H1 (cell line): Measurements from ENCODE around the gene SNED1. TPM values are rescaled to one million over a fixed set of nuclear protein-coding genes. Genes with fewer than 3 reads are reported as not detected.

Source experiments
- ASH2L ChIP-seq: fragments of 200-600, 300-600 bp; sonication (generic); IDR thresholded peaks from one replicate; pipeline ENCODE4 v1.7.1; 2017; ENCODE audit warnings: low read length
- BACH1 ChIP-seq: IDR thresholded peaks from 2 replicates; pipeline ENCODE4 v1.6.1; 2012; ENCODE audit warnings: low read length, improper control_type of control experiment
- FOSL1 ChIP-seq: IDR thresholded peaks from 2 replicates; pipeline ENCODE4 v1.6.1; 2011; ENCODE audit warnings: mild to moderate bottlenecking, low read depth, low read length, moderate library complexity; ENCODE audit not compliant: insufficient read depth
- NRF1 ChIP-seq: IDR thresholded peaks from 2 replicates; pipeline ENCODE4 v1.6.1; 2011; ENCODE audit warnings: mild to moderate bottlenecking, low read depth, low read length, improper control_type of control experiment
- PHF8 ChIP-seq: fragments of 200-600 bp; sonication (generic); conservative IDR thresholded peaks from 2 replicates; pipeline ENCODE4 v1.7.1; 2012; ENCODE audit warnings: low read depth, mild to moderate bottlenecking, inconsistent platforms, low read length, moderate library complexity
- SP1 ChIP-seq: IDR thresholded peaks from 2 replicates; pipeline ENCODE4 v1.6.1; 2011; ENCODE audit warnings: low read depth, low read length
- TBP ChIP-seq: IDR thresholded peaks from 2 replicates; pipeline ENCODE4 v1.6.1; 2011; ENCODE audit warnings: low read depth, low read length, improper control_type of control experiment
- polyA plus RNA-seq, 7 experiments: library from polyadenylated mRNA; depleted of rRNA in 3 of 7; stranded (reverse) in 5 of 7; unstranded in 2 of 7; fragments of >200 nt in 5 of 7; fragments of 200-250 nt in 2 of 7; gene quantifications; 1 replicate in 5 of 7; 2 replicates in 1 of 7; 4 replicates in 1 of 7; pipeline versions ENCODE4 v1.2.1 to v1.2.3, GENCODE V29; 2011 to 2013; ENCODE audit warnings: missing spikeins in 2 of 7, mixed read lengths in 2 of 7
- total RNA-seq: library from RNA; stranded (reverse); fragmentation: NEBNext Ultra II Directional; extraction: Animal tissue kit (Norgen Biotek cat#: 25700); gene quantifications from 2 replicates; pipeline ENCODE4 v1.2.1, GENCODE V29; 2021

Gene SNED1
- total and polyA plus RNA-seq, 2 of the 8 experiments (the other 6 are each of a cell fraction or from before 2014, with no cell fraction given): 1.9 TPM

DNA sequence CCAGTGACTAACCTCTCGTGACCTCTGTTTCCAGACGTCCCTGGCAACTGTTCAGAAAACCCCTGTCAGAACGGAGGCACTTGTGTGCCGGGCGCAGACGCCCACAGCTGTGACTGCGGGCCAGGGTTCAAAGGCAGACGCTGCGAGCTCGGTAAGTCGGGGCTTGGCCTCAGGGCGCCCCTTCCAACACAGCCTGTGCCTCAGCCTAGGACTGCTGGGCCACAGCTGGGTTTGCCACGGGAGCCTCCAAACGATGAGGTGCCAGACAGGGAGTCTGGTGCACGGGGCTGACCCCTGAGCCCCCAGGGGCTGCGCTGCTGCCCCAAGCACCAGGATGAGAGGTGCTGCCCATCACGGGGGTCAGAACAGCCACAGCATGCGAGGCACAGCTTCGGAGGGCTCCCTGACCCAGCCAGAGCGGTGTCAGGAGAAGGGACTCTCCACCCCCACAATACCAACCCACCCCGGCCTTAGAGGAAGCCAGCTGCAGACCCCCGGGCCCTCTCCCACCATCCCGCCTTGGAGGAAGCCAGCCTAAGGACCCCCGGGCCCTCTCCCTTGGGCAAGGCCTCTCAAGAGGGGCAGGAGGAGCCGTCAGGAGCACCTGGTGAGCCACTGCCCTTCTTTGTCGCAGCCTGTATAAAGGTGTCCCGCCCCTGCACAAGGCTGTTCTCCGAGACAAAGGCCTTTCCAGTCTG lies 83.4 kb downstream of the SNED1 start (continued):
- no peak for TF ChIP-seq ASH2L
- TF ChIP-seq BACH1: no peak
- no peak for TF ChIP-seq PHF8
- no peak for TF ChIP-seq FOSL1
- no peak for TF ChIP-seq SP1
- TF ChIP-seq NRF1: no peak
- TF ChIP-seq TBP: no peak
- TF ChIP-seq, all 59 proteins: peak for 0
